ENCODE results near the gene GJD3.

Gene GJD3

GRCh38 chr17:40338058-40338457 is 26.5 kb downstream of the GJD3 start:
- DNase-seq: peak; percentile 44

GRCh38 chr17:40337351-40337750 is 27.2 kb downstream of the GJD3 start:
- DNase-seq: no peak

- no peak for DNase-seq
These were observed 28.9 kb downstream of the GJD3 start for GRCh38 chr17:40335620-40336019.

- no peak for DNase-seq
These were observed 30.6 kb downstream of the GJD3 start for GRCh38 chr17:40333781-40334448.

GRCh38 chr17:40331743-40332641 is 32.5 kb downstream of the GJD3 start:
- no peak for DNase-seq

GRCh38 chr17:40330850-40331470 is 33.6 kb downstream of the GJD3 start:
- no peak for DNase-seq

- DNase-seq: peak; percentile 41
These were observed 34.4 kb downstream of the GJD3 start for GRCh38 chr17:40329839-40330794.

- no peak for DNase-seq
These were observed 36.2 kb downstream of the GJD3 start for GRCh38 chr17:40328386-40328766.

- no peak for DNase-seq
These were observed 36.7 kb downstream of the GJD3 start for GRCh38 chr17:40327735-40328385.

- no peak for DNase-seq
These were observed 37.2 kb downstream of the GJD3 start for GRCh38 chr17:40327244-40327729.

- no peak for DNase-seq
These were observed 37.7 kb downstream of the GJD3 start for GRCh38 chr17:40326832-40327199.

GRCh38 chr17:40326014-40326831 is 38.3 kb downstream of the GJD3 start:
- peak; percentile 79 for DNase-seq

GRCh38 chr17:40325156-40326013 is 39.2 kb downstream of the GJD3 start:
- peak; percentile 58 for DNase-seq

GRCh38 chr17:40323391-40324381 is 40.9 kb downstream of the GJD3 start:
- DNase-seq: peak; percentile 69

- DNase-seq: peak; percentile 93
These were observed 41.9 kb downstream of the GJD3 start for GRCh38 chr17:40322358-40323315.

- no peak for DNase-seq
These were observed 42.6 kb downstream of the GJD3 start for GRCh38 chr17:40321961-40322357.

- no peak for DNase-seq
These were observed 43.0 kb downstream of the GJD3 start for GRCh38 chr17:40321524-40321929.

All from activated CD4-positive, alpha-beta T cell treated with anti-CD3 and anti-CD28 coated beads, Interleukin-10, Interleukin-2, amounts not matched to agents 100 ng/mL and 50 ng/mL, durations not matched to agents 16 hours and 8 hours (primary cell).